ENCODE results near the gene IL1R1.

DNA sequence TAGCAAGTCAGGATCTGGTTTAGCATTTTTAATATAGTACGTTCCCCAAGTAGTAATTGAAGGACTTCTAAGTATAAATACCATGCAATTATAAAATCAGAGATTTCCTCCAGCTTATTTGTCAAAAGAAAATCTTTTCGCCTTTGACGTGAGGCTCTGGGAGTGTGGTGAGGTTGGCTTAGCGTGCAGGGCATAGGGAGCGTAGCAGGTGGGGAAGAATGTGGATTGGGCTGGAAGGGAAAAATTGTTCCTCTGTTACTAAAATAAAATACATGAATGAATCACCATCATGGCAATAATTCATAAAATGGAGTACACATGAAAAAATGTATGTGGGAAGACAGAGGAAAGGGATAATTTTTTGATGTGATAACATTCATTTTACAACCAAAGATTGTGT lies 38.8 kb downstream of the IL1R1 start:
- TF ChIP-seq, protein P1, sequence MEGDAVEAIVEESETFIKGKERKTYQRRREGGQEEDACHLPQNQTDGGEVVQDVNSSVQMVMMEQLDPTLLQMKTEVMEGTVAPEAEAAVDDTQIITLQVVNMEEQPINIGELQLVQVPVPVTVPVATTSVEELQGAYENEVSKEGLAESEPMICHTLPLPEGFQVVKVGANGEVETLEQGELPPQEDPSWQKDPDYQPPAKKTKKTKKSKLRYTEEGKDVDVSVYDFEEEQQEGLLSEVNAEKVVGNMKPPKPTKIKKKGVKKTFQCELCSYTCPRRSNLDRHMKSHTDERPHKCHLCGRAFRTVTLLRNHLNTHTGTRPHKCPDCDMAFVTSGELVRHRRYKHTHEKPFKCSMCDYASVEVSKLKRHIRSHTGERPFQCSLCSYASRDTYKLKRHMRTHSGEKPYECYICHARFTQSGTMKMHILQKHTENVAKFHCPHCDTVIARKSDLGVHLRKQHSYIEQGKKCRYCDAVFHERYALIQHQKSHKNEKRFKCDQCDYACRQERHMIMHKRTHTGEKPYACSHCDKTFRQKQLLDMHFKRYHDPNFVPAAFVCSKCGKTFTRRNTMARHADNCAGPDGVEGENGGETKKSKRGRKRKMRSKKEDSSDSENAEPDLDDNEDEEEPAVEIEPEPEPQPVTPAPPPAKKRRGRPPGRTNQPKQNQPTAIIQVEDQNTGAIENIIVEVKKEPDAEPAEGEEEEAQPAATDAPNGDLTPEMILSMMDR (IDR thresholded peaks at IDR 0.05; ENCODE audit: low read length): no peak
- no peak for TF ChIP-seq EZH2 (IDR thresholded peaks at IDR 0.05; ENCODE audit: borderline replicate concordance, low read length)

All from OCI-LY1 (cell line).